Neural cell (in vitro differentiated cells): ENCODE data around the gene LRRC26.

Source experiments
- CTCF ChIP-seq: fragments of 450-650 bp; IDR thresholded peaks from 2 replicates; pipeline ENCODE4 v1.5.1; 2014; ENCODE audit warnings: antibody characterized with exemption, mild to moderate bottlenecking, moderate library complexity; ENCODE audit not compliant: poor library complexity, severe bottlenecking
- EP300 ChIP-seq: fragments of 450-650 bp; conservative IDR thresholded peaks from 2 replicates; pipeline ENCODE4 v1.6.1; 2014; ENCODE audit warnings: antibody characterized with exemption, mild to moderate bottlenecking, moderate library complexity; ENCODE audit not compliant: poor library complexity, severe bottlenecking
- EZH2 ChIP-seq: fragments of 200-600, 300-800 bp; shearing (Covaris generic), sonication (generic); IDR thresholded peaks from 2 replicates; pipeline ENCODE4 v1.6.1; 2014; ENCODE audit warnings: antibody characterized with exemption, low read length, borderline replicate concordance, mild to moderate bottlenecking; ENCODE audit not compliant: insufficient read depth, poor library complexity, severe bottlenecking
- MXI1 ChIP-seq: fragments of 450-650 bp; conservative IDR thresholded peaks from 2 replicates; pipeline ENCODE4 v1.6.1; 2014; ENCODE audit warnings: antibody characterized with exemption, mild to moderate bottlenecking; ENCODE audit not compliant: poor library complexity, severe bottlenecking
- RAD21 ChIP-seq: fragments of 450-650 bp; conservative IDR thresholded peaks from 2 replicates; pipeline ENCODE4 v1.6.1; 2014; ENCODE audit warnings: antibody characterized with exemption, mild to moderate bottlenecking, moderate library complexity
- SMC3 ChIP-seq: fragments of 450-650 bp; conservative IDR thresholded peaks from 2 replicates; pipeline ENCODE4 v1.6.1; 2014; ENCODE audit warnings: antibody characterized with exemption, mild to moderate bottlenecking, moderate library complexity; ENCODE audit not compliant: poor library complexity
- TAF1 ChIP-seq: IDR thresholded peaks from 2 replicates; pipeline ENCODE4 v1.6.1; 2012; ENCODE audit warnings: low read depth
- TF ChIP-seq, protein P1 (sequence below): IDR thresholded peaks from 2 replicates; pipeline ENCODE4 v1.6.1; 2012; ENCODE audit warnings: borderline replicate concordance

DNA sequence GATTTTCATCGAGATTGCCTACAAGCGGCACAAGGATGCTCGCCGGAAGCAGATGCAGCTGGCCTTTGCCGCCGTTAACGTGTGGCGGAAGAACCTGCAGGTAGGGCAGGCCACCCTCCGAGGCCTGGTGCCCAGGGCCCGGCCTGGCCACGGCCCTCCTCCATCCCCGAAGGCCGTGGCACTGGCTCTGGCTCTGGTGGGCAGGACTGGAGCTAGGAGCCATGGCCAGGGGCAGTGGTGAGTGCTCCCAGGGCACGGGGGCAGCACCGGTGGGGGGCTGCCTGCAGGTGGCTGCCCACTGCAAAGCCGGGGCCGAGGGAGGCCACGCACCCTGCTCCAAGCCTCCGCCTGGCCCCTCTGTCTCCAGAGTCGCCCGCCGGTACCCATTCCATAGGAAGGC is 6.0 kb downstream of the LRRC26 start:
- TF ChIP-seq EP300, result no peak
- TF ChIP-seq CTCF, result no peak
- no peak for TF ChIP-seq TAF1
- no peak for TF ChIP-seq RAD21
- no peak for TF ChIP-seq SMC3
- TF ChIP-seq MXI1, result no peak
- TF ChIP-seq, protein P1, sequence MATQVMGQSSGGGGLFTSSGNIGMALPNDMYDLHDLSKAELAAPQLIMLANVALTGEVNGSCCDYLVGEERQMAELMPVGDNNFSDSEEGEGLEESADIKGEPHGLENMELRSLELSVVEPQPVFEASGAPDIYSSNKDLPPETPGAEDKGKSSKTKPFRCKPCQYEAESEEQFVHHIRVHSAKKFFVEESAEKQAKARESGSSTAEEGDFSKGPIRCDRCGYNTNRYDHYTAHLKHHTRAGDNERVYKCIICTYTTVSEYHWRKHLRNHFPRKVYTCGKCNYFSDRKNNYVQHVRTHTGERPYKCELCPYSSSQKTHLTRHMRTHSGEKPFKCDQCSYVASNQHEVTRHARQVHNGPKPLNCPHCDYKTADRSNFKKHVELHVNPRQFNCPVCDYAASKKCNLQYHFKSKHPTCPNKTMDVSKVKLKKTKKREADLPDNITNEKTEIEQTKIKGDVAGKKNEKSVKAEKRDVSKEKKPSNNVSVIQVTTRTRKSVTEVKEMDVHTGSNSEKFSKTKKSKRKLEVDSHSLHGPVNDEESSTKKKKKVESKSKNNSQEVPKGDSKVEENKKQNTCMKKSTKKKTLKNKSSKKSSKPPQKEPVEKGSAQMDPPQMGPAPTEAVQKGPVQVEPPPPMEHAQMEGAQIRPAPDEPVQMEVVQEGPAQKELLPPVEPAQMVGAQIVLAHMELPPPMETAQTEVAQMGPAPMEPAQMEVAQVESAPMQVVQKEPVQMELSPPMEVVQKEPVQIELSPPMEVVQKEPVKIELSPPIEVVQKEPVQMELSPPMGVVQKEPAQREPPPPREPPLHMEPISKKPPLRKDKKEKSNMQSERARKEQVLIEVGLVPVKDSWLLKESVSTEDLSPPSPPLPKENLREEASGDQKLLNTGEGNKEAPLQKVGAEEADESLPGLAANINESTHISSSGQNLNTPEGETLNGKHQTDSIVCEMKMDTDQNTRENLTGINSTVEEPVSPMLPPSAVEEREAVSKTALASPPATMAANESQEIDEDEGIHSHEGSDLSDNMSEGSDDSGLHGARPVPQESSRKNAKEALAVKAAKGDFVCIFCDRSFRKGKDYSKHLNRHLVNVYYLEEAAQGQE, result no peak
- no peak for TF ChIP-seq EZH2
